Spleen (tissue), 7 donors: Measurements from ENCODE around the gene TUBB6.

Experiments
- POLR2AphosphoS5 ChIP-seq, 3 donors: sonication (generic); formaldehyde crosslinking; IDR thresholded peaks; one replicate each; pipeline ENCODE4 v1.5.1; 2017; ENCODE audit warnings: antibody characterized with exemption in 3 of 3
- TF ChIP-seq, protein P1 (sequence below), 11 experiments: fragments of 200-600 bp in 7 of 11; fragments of 450-650 bp in 4 of 11; sonication (generic) in 4 of 11; IDR thresholded peaks in 8 of 11; conservative IDR thresholded peaks in 3 of 11; 1 replicate in 7 of 11; 2 replicates in 4 of 11; pipeline versions ENCODE4 v1.4.0 to v1.8.0; 2016 to 2021; ENCODE audit warnings: antibody characterized with exemption in 11 of 11, inconsistent platforms in 4 of 11, mild to moderate bottlenecking in 1 of 11
- donor health status: DM: no; HTN: no; CAD: no; lungs with moderate emphysema.
- donor health status: DM: no; HTN: no; CAD: no.
- donor health status: DM: no; HTN: no; CAD: no.

- TF ChIP-seq POLR2AphosphoS5 (IDR thresholded peaks at IDR 0.05) = no peak
- TF ChIP-seq, protein P1, sequence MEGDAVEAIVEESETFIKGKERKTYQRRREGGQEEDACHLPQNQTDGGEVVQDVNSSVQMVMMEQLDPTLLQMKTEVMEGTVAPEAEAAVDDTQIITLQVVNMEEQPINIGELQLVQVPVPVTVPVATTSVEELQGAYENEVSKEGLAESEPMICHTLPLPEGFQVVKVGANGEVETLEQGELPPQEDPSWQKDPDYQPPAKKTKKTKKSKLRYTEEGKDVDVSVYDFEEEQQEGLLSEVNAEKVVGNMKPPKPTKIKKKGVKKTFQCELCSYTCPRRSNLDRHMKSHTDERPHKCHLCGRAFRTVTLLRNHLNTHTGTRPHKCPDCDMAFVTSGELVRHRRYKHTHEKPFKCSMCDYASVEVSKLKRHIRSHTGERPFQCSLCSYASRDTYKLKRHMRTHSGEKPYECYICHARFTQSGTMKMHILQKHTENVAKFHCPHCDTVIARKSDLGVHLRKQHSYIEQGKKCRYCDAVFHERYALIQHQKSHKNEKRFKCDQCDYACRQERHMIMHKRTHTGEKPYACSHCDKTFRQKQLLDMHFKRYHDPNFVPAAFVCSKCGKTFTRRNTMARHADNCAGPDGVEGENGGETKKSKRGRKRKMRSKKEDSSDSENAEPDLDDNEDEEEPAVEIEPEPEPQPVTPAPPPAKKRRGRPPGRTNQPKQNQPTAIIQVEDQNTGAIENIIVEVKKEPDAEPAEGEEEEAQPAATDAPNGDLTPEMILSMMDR (IDR thresholded peaks at IDR 0.05 in 8 of 11, conservative IDR thresholded peaks at IDR 0.05 in 3 of 11) = no peak
Measured at GRCh38 chr18:12371590-12371989, 63.5 kb downstream of the TUBB6 start.
